AG04449 (cell line): ENCODE data around the gene HSPBP1.
A peak's percentile ranks its signal among the peaks of the same experiment; 100 is the strongest.

ENCODE experiments used
- CTCF ChIA-PET: fragments of 350-600 bp; formaldehyde crosslinking; extraction: SDS; loops from one replicate; lab custom pipeline; 2021; ENCODE audit warnings: antibody characterized with exemption; lab: Yijun Ruan, JAX
- POLR2A ChIA-PET: fragments of 400-600, 350-600 bp; formaldehyde crosslinking; extraction: SDS; loops from one replicate; lab custom pipeline; 2020; ENCODE audit warnings: antibody characterized with exemption, inconsistent platforms; lab: Yijun Ruan, JAX
- DNase-seq: peaks from one replicate; pipeline ENCODE4 v3.0.0-alpha.2; 2010; ENCODE audit warnings: low read depth, low spot score
- H3K4me3 ChIP-seq: 2 replicates; pipeline ENCODE4 v1.5.1; 2011; ENCODE audit warnings: low read depth, mild to moderate bottlenecking, control low read depth, low read length
- TF ChIP-seq, protein P1 (sequence below): IDR thresholded peaks from one replicate; pipeline ENCODE4 v1.5.1; 2011; ENCODE audit warnings: mild to moderate bottlenecking, moderate library complexity, low read length, control low read depth, inconsistent platforms; ENCODE audit not compliant: insufficient read depth; ENCODE audit errors: missing control alignments

The HSPBP1 gene

DNA sequence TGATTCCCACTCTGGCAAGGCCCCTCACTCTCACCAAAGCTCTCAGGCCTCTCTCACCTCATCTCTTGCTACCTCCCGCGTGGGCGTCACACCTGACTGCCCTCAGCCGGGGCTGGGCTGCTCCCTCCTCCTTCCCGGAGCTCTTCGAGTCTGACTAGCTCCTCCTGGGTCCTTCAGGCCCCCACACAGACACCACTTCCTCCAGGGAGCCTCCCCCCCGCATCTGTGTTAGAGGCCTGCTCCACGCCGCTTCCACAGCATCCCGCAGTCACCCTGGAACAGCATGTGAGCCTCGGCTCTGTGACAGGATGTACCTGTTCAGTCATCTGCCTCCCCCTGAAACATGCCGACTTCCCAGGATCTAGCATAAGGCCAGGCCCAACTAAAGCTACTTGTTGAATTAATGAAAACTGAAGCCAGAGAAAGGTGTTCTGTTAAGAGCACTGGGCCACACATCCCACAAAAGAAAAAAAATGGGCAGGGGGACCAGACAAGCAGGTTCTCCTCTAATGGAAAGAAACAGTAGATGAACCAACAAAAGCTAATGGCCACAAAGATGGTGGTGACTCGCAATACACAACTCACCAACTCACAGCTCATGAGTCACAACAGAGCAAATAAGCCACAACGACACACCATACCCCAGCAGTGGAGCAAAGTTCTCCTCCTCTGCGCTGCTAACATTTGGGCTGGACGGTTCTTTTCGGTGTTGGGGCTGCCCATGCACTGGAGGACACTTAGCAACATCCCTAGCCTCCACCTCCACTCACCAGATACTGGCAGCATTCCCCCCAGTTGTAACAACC, 24.1 kb downstream of the HSPBP1 start:
- no peak for DNase-seq
- TF ChIP-seq, protein P1, sequence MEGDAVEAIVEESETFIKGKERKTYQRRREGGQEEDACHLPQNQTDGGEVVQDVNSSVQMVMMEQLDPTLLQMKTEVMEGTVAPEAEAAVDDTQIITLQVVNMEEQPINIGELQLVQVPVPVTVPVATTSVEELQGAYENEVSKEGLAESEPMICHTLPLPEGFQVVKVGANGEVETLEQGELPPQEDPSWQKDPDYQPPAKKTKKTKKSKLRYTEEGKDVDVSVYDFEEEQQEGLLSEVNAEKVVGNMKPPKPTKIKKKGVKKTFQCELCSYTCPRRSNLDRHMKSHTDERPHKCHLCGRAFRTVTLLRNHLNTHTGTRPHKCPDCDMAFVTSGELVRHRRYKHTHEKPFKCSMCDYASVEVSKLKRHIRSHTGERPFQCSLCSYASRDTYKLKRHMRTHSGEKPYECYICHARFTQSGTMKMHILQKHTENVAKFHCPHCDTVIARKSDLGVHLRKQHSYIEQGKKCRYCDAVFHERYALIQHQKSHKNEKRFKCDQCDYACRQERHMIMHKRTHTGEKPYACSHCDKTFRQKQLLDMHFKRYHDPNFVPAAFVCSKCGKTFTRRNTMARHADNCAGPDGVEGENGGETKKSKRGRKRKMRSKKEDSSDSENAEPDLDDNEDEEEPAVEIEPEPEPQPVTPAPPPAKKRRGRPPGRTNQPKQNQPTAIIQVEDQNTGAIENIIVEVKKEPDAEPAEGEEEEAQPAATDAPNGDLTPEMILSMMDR = no peak
- ChIA-PET POLR2A (interaction anchor here (1.0 kb wide), 1 partner anchor 8 kb away, joined by 3 read pairs; no protein-coding TSS in a partner anchor), CTCF (interaction anchor here (0.7 to 2.1 kb wide), 5 partner anchors 12 to 115 kb away, joined by 3 to 8 read pairs (median 4); no protein-coding TSS in a partner anchor)
- H3K4me3 ChIP-seq = peak overlapping the region; percentile 20

DNA sequence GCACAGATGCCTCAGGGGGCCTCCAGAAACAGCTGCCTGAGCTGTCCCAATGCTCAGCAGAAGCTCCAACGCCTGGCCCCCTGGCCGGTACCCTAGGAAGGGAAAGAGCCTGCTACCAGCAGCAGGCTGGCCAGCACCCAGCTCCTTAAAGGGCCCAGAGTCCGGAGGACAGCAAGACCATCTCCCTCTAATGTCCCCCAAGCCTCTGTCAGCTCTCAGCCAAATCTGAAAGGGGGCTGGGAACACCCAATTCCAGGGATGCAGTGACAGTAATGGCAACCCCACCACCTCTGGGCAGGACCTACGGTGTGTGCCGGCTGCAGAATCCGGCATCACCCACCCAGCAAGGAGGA, 25.3 kb downstream of the HSPBP1 start:
- ChIA-PET POLR2A (interaction anchor here (0.8 kb wide), 1 partner anchor 153 kb away, joined by 3 read pairs; the partner anchor contains the start of gene UBE2S), CTCF (interaction anchor here (0.9 to 1.8 kb wide), 4 partner anchors 8 to 165 kb away, joined by 3 to 8 read pairs (median 3); no protein-coding TSS in a partner anchor)
- DNase-seq = no peak
- TF ChIP-seq, protein P1 = no peak
- H3K4me3 ChIP-seq = no peak overlapping the region

DNA sequence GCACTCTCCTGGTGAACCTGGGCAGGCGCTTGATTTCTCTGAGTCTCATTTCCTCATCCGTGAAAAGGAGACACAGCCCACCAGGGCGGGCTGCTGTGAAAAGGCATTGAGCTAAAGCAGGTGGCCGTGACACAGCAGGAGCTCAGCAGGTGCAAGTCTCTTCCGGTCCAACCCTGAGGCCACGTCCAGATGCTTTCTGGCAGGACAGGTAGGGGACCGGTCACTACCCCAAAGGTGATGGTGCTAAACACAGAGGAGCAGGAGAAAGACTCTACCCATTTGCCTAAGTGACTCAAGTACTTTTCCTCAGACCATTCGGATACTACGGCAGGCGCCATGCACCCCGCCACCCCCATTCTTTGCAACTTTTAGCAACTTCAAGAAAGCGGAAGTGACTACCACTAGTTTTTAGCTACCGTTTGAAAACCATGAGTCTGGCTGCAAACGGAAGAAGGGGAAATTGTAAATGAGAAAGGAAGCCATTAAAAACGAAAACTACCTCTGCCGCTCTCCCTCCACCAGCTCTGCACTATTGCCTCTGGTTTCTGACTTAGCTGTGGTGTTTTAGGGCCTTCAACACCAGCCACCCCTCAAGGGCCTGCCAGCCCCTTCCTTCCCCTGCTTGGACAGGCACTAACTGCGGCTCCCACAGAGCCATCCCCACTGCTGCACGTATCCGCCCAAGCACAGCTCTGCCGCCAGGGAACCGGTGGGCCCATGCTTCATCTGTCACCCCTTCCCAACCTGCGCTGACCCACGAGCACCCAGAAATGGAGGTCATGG, 25.9 kb downstream of the HSPBP1 start:
- CTCF ChIA-PET = interaction anchor here (0.6 to 1.4 kb wide), 4 partner anchors 8 to 165 kb away, joined by 3 read pairs; no protein-coding TSS in a partner anchor
- POLR2A ChIA-PET = interaction anchor here (0.8 kb wide), 1 partner anchor 154 kb away, joined by 3 read pairs; the partner anchor contains the start of gene UBE2S
- H3K4me3 ChIP-seq = no peak overlapping the region

DNA sequence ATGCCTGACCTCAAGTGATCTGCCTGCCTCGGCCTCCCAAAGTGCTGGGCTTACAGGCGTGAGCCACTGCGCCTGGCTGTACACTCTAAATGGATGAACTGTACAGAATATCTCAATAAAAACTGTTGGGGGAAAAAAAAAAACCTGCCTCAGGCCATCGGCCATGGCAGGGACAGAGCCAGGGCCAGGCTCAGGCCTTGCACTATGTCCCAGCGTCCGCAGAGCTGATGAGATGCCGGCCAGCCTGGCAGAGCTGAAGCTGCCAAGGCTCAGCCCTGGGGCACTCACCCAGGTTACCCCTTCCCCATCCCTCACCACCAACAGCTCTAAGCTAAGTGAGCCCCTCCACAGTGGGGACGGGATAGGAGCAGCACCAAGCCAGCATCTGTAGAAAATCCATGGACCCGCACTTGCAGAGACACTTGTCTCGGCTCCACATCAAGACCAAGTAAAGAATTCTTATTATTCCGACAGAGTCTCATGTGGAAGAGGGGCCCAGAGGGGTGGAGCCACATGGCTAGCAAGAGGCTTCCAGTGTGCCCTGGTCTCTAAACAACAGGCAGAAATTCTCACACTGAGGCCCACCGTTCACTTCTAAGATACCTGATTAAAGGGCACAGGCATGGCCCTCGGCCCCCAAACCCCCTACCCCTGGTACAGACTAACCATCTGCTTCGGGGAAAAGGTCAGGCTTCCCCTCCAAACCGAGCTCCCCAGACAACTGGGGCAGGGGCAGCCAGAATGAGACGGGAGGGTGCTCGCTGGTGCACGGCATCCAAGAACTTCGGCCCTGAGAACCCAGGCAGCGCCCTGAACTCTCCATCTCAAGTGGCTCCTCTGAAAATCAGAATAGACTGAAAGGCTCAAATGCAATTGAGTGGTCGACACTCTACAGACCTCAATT, 26.9 kb downstream of the HSPBP1 start:
- POLR2A ChIA-PET = no interaction called here
- CTCF ChIA-PET = no interaction called here
- DNase-seq = no peak
- TF ChIP-seq, protein P1 = no peak
- no peak overlapping the region for H3K4me3 ChIP-seq

More for the DNA sequence above, 25.9 kb downstream of the HSPBP1 start:
- TF ChIP-seq, protein P1 = no peak
- DNase-seq = no peak

DNA sequence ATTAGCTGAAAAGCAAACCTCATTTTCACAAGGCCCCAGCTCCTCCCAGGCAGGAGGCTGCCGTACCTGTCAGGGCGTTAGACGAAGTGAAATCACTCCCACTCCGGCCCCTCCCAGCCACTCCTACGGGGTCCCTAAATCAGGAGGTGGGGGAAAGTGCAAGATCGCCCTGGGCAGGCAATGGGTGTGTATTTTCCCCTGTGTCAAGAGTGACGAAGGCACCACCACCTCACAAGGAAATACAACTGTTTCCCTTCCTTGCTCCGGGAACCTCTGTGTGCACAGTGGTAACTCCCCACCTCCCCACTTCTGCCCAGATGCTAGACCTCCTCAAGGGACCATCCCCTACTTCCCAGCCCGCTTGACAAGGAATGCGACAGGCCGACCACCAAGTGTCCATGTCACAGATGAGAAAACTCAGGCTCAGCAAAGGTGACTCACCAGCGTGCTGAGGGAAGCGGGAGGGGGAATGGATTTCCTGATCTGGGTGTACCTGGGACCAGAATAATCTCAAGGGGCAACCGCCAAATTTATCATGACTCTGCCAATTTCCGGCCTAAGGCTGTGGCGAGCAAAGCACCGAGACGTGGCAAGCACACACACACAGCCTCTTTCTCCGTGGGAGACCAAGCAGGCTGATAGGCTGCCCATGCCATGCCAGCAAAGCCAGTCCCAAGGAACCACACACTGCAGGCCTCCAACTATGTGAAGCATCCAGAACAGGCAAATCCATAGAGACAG, 28.4 kb downstream of the HSPBP1 start:
- POLR2A ChIA-PET = no interaction called here
- TF ChIP-seq, protein P1 = no peak
- H3K4me3 ChIP-seq = no peak overlapping the region
- CTCF ChIA-PET = interaction anchor here (1.5 kb wide), 1 partner anchor 8 kb away, joined by 6 read pairs; no protein-coding TSS in a partner anchor
- no peak for DNase-seq
